ENCODE measurements around the gene CR1L. TPM values are rescaled to one million over a fixed set of nuclear protein-coding genes. Genes with fewer than 3 reads are reported as not detected.
"Not testable (repeated sequence)": the region's sequence is repeated elsewhere in the genome, so short reads cannot be mapped to it uniquely, and the experiment has no call there.

The CR1L gene
- total RNA-seq, 1 experiment from 2014 or later: not detected

GRCh38 chr1:207702317-207702716 lies 57.4 kb downstream of the CR1L start:
- H3K4me3 ChIP-seq (ENCODE audit: low read length): no peak overlapping the region
- H3K4me2 ChIP-seq (ENCODE audit: low read depth, low read length, poor library complexity, severe bottlenecking): no peak overlapping the region
- no peaks in the 10 kb centered on the region for H3K36me3 ChIP-seq (ENCODE audit: insufficient read depth, low read length)
- no peaks in the 10 kb centered on the region for H3K9me2 ChIP-seq (replicated peaks; ENCODE audit: insufficient read depth, low read length)
- no peak for DNase-seq
- no peak overlapping the region for H3K27ac ChIP-seq (ENCODE audit: low read length)
- no peaks in the 10 kb centered on the region for H3K79me2 ChIP-seq (ENCODE audit: low read length)
- no peaks in the 10 kb centered on the region for H3K9me3 ChIP-seq (ENCODE audit: low read length)
- no peaks in the 10 kb centered on the region for H3K4me1 ChIP-seq (ENCODE audit: low read length)
- no peaks in the 10 kb centered on the region for H4K20me1 ChIP-seq (ENCODE audit: insufficient read depth, low read depth, low read length)
- H3K9ac ChIP-seq (ENCODE audit: low read length): no peak overlapping the region
- H3K27me3 ChIP-seq (ENCODE audit: low read length): no peaks in the 10 kb centered on the region
- H2AFZ ChIP-seq (ENCODE audit: low read length): no peak overlapping the region

- Histone ChIP-seq H3K27me3 (ENCODE audit: low read length) (no peaks in the 10 kb centered on the region), H3K27ac (ENCODE audit: low read length) (no peak overlapping the region), H3K4me3 (ENCODE audit: low read length) (no peak overlapping the region), H3K79me2 (ENCODE audit: low read length) (no peaks in the 10 kb centered on the region), H3K9ac (ENCODE audit: low read length) (no peak overlapping the region), H3K4me2 (ENCODE audit: low read depth, low read length, poor library complexity, severe bottlenecking) (no peak overlapping the region), H2AFZ (ENCODE audit: low read length) (no peak overlapping the region), H4K20me1 (ENCODE audit: insufficient read depth, low read depth, low read length) (no peaks in the 10 kb centered on the region), H3K9me3 (ENCODE audit: low read length) (no peaks in the 10 kb centered on the region), H3K36me3 (ENCODE audit: insufficient read depth, low read length) (no peaks in the 10 kb centered on the region), H3K9me2 (replicated peaks; ENCODE audit: insufficient read depth, low read length) (no peaks in the 10 kb centered on the region), H3K4me1 (ENCODE audit: low read length) (no peaks in the 10 kb centered on the region)
- DNase-seq: no peak
Observed at GRCh38 chr1:207703712-207704111, 58.8 kb downstream of the CR1L start.

- not testable (repeated sequence) for H3K79me2 ChIP-seq (ENCODE audit: low read length); H3K9me2 ChIP-seq (replicated peaks; ENCODE audit: insufficient read depth, low read length); H3K36me3 ChIP-seq (ENCODE audit: insufficient read depth, low read length); H4K20me1 ChIP-seq (ENCODE audit: insufficient read depth, low read depth, low read length); H3K4me3 ChIP-seq (ENCODE audit: low read length); H3K9me3 ChIP-seq (ENCODE audit: low read length); H2AFZ ChIP-seq (ENCODE audit: low read length); H3K4me1 ChIP-seq (ENCODE audit: low read length); DNase-seq; H3K4me2 ChIP-seq (ENCODE audit: low read depth, low read length, poor library complexity, severe bottlenecking); H3K27ac ChIP-seq (ENCODE audit: low read length); H3K27me3 ChIP-seq (ENCODE audit: low read length); H3K9ac ChIP-seq (ENCODE audit: low read length)
Observed at GRCh38 chr1:207708004-207708403, 63.1 kb downstream of the CR1L start.

GRCh38 chr1:207711285-207711684 lies 66.4 kb downstream of the CR1L start:
- Histone ChIP-seq H3K27ac (ENCODE audit: low read length) (no peak overlapping the region), H3K9me3 (ENCODE audit: low read length) (no peaks in the 10 kb centered on the region), H3K79me2 (ENCODE audit: low read length) (no peaks in the 10 kb centered on the region)

GRCh38 chr1:207712701-207713100 lies 67.8 kb downstream of the CR1L start:
- not testable (repeated sequence) for H3K4me1 ChIP-seq (ENCODE audit: low read length); H3K79me2 ChIP-seq (ENCODE audit: low read length); H3K4me3 ChIP-seq (ENCODE audit: low read length); H4K20me1 ChIP-seq (ENCODE audit: insufficient read depth, low read depth, low read length); H3K27me3 ChIP-seq (ENCODE audit: low read length); H3K27ac ChIP-seq (ENCODE audit: low read length); H3K4me2 ChIP-seq (ENCODE audit: low read depth, low read length, poor library complexity, severe bottlenecking); H3K9me3 ChIP-seq (ENCODE audit: low read length); H3K36me3 ChIP-seq (ENCODE audit: insufficient read depth, low read length); H3K9ac ChIP-seq (ENCODE audit: low read length); H3K9me2 ChIP-seq (replicated peaks; ENCODE audit: insufficient read depth, low read length); H2AFZ ChIP-seq (ENCODE audit: low read length)
- peak; percentile 22 for DNase-seq

More at GRCh38 chr1:207711285-207711684, 66.4 kb downstream of the CR1L start:
- no peak overlapping the region for H3K4me3 ChIP-seq (ENCODE audit: low read length)
- H3K4me2 ChIP-seq (ENCODE audit: low read depth, low read length, poor library complexity, severe bottlenecking): no peak overlapping the region
- no peaks in the 10 kb centered on the region for H3K36me3 ChIP-seq (ENCODE audit: insufficient read depth, low read length)
- H3K9ac ChIP-seq (ENCODE audit: low read length): no peak overlapping the region
- peak; percentile 28 for DNase-seq
- no peaks in the 10 kb centered on the region for H4K20me1 ChIP-seq (ENCODE audit: insufficient read depth, low read depth, low read length)
- no peaks in the 10 kb centered on the region for H3K4me1 ChIP-seq (ENCODE audit: low read length)
- H3K27me3 ChIP-seq (ENCODE audit: low read length): no peaks in the 10 kb centered on the region
- no peaks in the 10 kb centered on the region for H3K9me2 ChIP-seq (replicated peaks; ENCODE audit: insufficient read depth, low read length)
- no peak overlapping the region for H2AFZ ChIP-seq (ENCODE audit: low read length)

- Histone ChIP-seq H2AFZ (ENCODE audit: low read length) (no peak overlapping the region), H3K27me3 (ENCODE audit: low read length) (no peaks in the 10 kb centered on the region), H4K20me1 (ENCODE audit: insufficient read depth, low read depth, low read length) (no peaks in the 10 kb centered on the region), H3K9ac (ENCODE audit: low read length) (no peak overlapping the region), H3K9me3 (ENCODE audit: low read length) (no peaks in the 10 kb centered on the region), H3K4me3 (ENCODE audit: low read length) (no peak overlapping the region), H3K36me3 (ENCODE audit: insufficient read depth, low read length) (no peaks in the 10 kb centered on the region), H3K9me2 (replicated peaks; ENCODE audit: insufficient read depth, low read length) (no peaks in the 10 kb centered on the region), H3K79me2 (ENCODE audit: low read length) (no peaks in the 10 kb centered on the region), H3K4me2 (ENCODE audit: low read depth, low read length, poor library complexity, severe bottlenecking) (no peak overlapping the region), H3K27ac (ENCODE audit: low read length) (no peak overlapping the region), H3K4me1 (ENCODE audit: low read length) (no peaks in the 10 kb centered on the region)
- DNase-seq: peak; percentile 38
Observed at GRCh38 chr1:207713529-207713928, 68.6 kb downstream of the CR1L start.

GRCh38 chr1:207719234-207719633 lies 74.3 kb downstream of the CR1L start:
- H3K9ac ChIP-seq (ENCODE audit: low read length): no peak overlapping the region
- no peaks in the 10 kb centered on the region for H3K4me1 ChIP-seq (ENCODE audit: low read length)
- no peaks in the 10 kb centered on the region for H4K20me1 ChIP-seq (ENCODE audit: insufficient read depth, low read depth, low read length)
- H3K4me3 ChIP-seq (ENCODE audit: low read length): no peak overlapping the region
- no peaks in the 10 kb centered on the region for H3K27me3 ChIP-seq (ENCODE audit: low read length)
- no peaks in the 10 kb centered on the region for H3K79me2 ChIP-seq (ENCODE audit: low read length)
- no peak overlapping the region for H3K27ac ChIP-seq (ENCODE audit: low read length)
- H3K36me3 ChIP-seq (ENCODE audit: insufficient read depth, low read length): no peaks in the 10 kb centered on the region
- H2AFZ ChIP-seq (ENCODE audit: low read length): no peak overlapping the region
- H3K4me2 ChIP-seq (ENCODE audit: low read depth, low read length, poor library complexity, severe bottlenecking): no peak overlapping the region
- H3K9me2 ChIP-seq (replicated peaks; ENCODE audit: insufficient read depth, low read length): no peaks in the 10 kb centered on the region
- no peaks in the 10 kb centered on the region for H3K9me3 ChIP-seq (ENCODE audit: low read length)
- peak; percentile 16 for DNase-seq

- not testable (repeated sequence) for H3K9me2 ChIP-seq (replicated peaks; ENCODE audit: insufficient read depth, low read length); H3K9me3 ChIP-seq (ENCODE audit: low read length); H3K36me3 ChIP-seq (ENCODE audit: insufficient read depth, low read length); H3K79me2 ChIP-seq (ENCODE audit: low read length); H3K27me3 ChIP-seq (ENCODE audit: low read length); H3K4me1 ChIP-seq (ENCODE audit: low read length); H3K4me2 ChIP-seq (ENCODE audit: low read depth, low read length, poor library complexity, severe bottlenecking); H3K9ac ChIP-seq (ENCODE audit: low read length); H3K27ac ChIP-seq (ENCODE audit: low read length); H2AFZ ChIP-seq (ENCODE audit: low read length); H3K4me3 ChIP-seq (ENCODE audit: low read length); DNase-seq; H4K20me1 ChIP-seq (ENCODE audit: insufficient read depth, low read depth, low read length)
Observed at GRCh38 chr1:207728200-207728858, 83.4 kb downstream of the CR1L start.
